Measurements from ENCODE around the gene GOLGA8S. TPM values are rescaled to one million over a fixed set of nuclear protein-coding genes. Genes with fewer than 3 reads are reported as not detected.
"Not testable (repeated sequence)": the region's sequence is repeated elsewhere in the genome, so short reads cannot be mapped to it uniquely, and the experiment has no call there.

The GOLGA8S gene, protein sequence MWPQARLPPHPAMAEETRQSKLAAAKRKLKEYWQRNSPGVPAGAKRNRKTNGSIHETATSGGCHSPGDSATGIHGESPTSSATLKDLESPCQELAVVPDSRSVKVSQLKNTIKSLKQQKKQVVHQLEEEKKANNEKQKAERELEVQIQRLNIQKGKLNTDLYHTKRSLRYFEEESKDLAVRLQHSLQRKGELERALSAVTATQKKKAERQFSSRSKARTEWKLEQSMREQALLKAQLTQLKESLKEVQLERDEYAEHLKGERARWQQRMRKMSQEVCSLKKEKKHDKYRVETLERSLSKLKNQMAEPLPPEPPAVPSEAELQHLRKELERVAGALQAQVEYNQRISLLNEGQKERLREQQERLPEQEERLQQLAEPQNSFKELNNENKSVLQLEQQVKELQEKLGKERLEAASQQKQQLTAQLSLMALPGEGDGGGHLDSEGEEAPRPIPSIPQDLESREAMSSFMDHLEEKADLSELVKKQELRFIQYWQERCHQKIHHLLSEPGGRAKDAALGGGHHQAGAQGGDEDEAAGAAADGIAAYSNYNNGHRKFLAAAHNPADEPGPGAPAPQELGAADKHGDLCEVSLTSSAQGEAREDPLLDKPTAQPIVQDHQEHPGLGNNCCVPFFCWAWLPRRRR
- 1 to 10 TPM in 1 of 3 donors, under 1 TPM in 2; 0.79 to 2.1 (median 0.86) TPM for polyA plus RNA-seq (ENCODE audit: insufficient read length in 3 of 3)
- long read RNA-seq, donor 1 = 0 reads
- long read RNA-seq, donor 2 = 0 reads
- long read RNA-seq, donor 3 = 0 reads
- long read RNA-seq, donor 4 = 0 reads
- long read RNA-seq, donor 5 = 0 reads
- long read RNA-seq, donor 6 = 0 reads
- long read RNA-seq, donor 7 = 0 reads
- long read RNA-seq, donor 8 = 0 reads
- long read RNA-seq, donor 9 = 0 reads
- long read RNA-seq, donor 10 = 0 reads
- long read RNA-seq, donor 11 = 0 reads
- long read RNA-seq, donor 12 = 0 reads
- long read RNA-seq, donor 13 = 0 reads
- long read RNA-seq, donor 14 = 0 reads
- long read RNA-seq, donor 15 = 0 reads
- long read RNA-seq, donor 16 = 0 reads

DNA sequence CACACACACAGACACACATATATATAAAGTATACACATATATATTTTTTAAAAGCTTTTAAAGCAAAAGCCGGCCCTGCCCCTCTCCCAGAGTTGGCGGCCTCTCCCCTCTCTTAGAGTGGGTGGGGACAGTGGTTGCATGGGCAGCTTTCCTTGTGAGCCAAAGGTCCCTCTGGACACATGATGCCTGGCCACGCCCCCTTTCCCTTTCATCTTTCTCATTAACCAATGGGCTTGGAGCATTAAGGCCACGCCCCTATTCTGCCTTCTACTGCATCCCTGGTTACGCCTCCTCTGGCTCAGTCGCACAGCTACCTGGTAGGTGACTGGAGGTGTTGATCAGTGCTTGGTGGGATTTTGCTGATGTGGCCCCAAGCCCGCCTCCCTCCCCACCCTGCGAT, at the start of gene GOLGA8S:
GOLGA8S (plus strand) TSS at position 301 of the 400 bp plus-strand sequence; CDS start at position 363, 62 bp downstream.
- not testable (repeated sequence) for DNase-seq (ENCODE audit: extremely low read depth in 1 of 11, low read depth in 9 of 11, low spot score in 4 of 11)

DNA sequence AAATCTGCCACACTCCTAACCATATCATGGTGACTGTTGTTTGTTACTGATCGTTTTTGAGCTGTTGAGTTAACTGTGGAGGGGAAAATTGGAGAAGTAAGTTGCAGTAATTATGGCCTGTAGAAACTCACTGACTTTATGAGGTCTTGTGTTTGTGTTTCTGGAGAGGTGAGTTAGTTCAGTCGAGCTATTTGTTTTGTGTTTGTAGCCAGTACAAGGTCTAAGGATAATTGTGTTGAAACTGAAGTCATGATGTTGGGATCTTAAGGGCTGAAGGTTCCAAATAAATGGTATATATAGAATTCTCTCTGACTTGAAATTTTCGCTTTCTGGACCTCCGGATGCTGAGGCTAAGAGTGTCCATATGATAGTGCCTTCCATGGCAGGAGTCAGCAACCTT, 49.7 kb upstream of the GOLGA8S start:
- not testable (repeated sequence) for DNase-seq (ENCODE audit: extremely low read depth in 1 of 11, low read depth in 9 of 11, low spot score in 4 of 11)

DNA sequence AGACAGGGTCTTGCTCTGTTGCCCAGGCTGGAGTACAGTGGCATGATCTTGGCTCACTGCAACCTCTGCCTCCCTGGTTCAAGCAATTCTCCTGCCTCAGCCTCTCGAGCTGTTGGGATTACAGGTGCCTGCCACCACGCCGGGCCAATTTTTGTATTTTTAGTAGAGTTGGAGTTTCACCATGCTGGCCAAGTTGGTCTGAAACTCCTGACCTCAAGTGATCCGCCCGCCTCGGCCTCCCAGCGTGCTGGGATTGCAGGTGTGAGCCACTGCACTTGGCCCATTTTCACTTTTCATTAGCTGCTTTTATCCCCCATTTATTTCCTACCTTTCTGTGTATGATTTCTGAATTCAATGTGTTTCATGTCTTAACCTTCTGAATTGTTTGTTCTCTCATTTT, 48.6 kb upstream of the GOLGA8S start:
- not testable (repeated sequence) for DNase-seq (ENCODE audit: extremely low read depth in 1 of 11, low read depth in 9 of 11, low spot score in 4 of 11)

DNA sequence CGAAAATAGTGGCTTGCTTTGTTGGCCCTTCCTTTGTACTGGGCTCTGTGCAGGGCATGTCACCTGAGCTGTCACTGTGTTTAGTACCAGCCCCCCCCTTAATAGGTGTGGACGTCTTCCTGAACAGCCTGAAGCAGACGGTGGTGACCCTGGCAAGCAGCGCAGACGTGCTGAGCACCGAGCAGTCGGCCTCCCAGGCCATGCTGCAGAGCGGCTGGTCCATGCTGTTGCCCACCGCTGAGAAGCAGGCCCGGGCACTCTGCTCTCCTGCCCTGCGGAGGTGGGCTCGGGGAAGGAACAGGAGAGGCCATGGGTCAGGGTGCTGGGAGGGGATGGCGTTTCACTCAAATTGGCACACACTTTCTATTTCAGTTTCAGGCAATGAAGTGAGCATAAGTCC, 43.3 kb upstream of the GOLGA8S start:
- not testable (repeated sequence) for DNase-seq (ENCODE audit: extremely low read depth in 1 of 11, low read depth in 9 of 11, low spot score in 4 of 11)

DNA sequence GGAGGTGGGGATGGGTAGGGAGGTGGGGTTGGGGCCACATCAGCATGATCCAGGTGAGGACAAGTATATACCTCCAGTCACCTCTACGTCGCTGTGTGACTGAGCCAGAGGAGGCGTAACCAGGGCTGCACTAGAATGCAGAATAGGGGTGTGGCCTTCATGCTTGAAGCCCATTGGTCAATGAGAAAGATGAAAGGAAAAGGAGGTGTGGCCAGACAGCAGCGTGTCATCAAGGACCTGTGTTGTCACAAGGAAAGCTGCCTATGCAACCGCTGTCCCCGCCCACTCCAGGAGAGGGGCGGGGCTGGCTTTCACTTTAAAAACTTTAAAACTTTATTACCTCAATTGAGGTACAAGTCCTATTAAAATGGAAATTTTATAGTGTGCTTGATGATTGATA, 20.5 kb upstream of the GOLGA8S start, which contains the start of gene GOLGA6L26:
GOLGA6L26 (minus strand) TSS at position 101 of the 400 bp plus-strand sequence; CDS start at position 40, 61 bp downstream.
- not testable (repeated sequence) for DNase-seq (ENCODE audit: extremely low read depth in 1 of 11, low read depth in 9 of 11, low spot score in 4 of 11)

DNA sequence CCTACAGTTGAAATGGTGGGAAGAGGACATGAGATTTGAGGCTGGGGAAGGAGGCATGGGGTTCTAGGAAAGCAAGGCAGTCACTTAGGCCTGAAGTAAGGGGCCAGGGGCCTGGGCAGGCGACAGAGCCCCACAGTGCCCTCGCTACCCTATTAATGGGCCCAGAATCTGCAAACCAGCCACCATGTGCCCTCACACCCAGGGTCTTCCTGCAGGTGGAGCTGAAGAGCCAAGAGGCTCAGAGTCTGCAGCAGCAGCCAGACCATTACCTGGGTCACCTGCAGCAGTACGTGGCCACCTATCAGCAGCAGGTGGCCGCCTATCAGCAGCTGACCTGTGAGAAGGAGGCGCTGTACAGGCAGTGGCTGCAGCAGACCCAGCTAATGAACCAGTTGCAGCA, 8.1 kb downstream of the GOLGA8S start:
- not testable (repeated sequence) for DNase-seq (ENCODE audit: extremely low read depth in 1 of 11, low read depth in 9 of 11, low spot score in 4 of 11)

DNA sequence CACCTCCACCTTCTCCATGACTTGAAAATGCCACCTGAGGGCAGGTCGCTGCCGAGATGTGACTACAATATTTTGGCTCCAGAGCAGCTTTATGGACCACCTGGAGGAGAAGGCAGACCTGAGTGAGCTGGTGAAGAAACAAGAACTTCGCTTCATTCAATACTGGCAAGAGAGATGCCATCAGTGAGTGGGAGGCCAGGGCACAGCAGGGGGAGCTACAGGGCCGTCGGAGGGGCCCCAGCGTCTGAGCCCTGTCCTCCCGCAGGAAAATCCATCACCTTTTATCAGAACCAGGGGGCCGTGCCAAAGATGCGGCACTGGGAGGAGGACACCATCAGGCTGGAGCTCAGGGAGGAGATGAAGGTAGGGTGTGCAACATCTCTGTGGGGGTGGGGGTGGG, 9.7 kb downstream of the GOLGA8S start:
- DNase-seq (ENCODE audit: extremely low read depth in 1 of 11, low read depth in 9 of 11, low spot score in 4 of 11) = not testable (repeated sequence)

DNA sequence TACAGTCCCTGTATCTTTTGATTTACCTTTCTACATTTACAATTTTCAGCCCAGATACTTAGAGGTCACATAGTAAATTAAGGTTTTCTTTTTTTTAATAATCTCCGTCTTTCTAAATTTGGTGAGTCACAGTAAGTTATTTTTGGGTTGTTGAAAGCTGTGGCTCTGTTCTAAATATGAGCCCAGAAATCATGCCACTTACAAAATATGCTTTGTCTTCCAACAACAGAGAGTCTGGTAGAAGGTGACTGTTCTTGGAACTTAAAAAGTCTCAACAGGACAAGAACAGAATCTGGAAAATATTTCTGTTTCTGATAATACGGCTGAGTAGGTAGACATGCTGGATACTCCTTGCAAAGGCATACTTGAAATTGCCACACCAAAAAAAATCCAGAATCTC, 16.0 kb downstream of the GOLGA8S start:
- no peak for DNase-seq (ENCODE audit: extremely low read depth in 1 of 11, low read depth in 9 of 11, low spot score in 4 of 11)

DNA sequence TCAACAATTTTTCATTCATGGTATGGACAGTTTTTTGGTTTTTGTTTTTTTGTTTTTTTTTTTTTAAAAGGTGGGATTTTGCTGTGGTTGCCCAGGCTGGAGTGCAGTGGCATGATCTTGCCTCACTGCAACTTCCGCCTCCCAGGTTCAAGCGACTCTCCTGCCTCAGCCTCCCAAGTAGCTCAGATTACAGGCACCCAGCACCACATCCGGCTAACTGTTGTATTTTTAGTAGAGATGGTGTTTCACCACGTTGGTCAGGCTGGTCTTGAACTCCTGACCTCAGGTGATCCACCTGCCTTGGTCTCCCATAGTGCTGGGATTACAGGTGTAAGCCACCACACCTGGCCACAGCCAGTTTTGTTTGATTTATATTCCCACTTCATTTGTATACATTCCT, 16.6 kb downstream of the GOLGA8S start:
- not testable (repeated sequence) for DNase-seq (ENCODE audit: extremely low read depth in 1 of 11, low read depth in 9 of 11, low spot score in 4 of 11)

DNA sequence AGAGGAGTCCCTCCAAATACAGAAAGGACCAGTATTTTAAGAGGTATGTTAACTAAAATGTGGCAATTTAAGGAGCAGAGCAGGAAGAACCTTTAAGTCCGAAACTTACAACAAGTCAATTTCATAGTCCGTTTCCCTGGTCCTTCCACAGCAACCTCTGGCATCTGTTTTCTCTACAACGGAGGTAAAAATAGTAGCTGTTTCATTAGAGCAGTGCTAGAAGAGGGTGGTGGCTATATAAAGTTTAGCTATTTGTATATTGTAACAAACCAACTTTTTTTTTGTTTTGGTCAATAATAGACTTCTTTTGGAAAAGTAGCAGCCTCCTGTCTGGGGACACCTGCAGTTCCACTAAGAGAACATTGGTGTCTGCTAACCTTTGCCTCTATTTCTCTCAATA, 17.3 kb downstream of the GOLGA8S start:
- not testable (repeated sequence) for DNase-seq (ENCODE audit: extremely low read depth in 1 of 11, low read depth in 9 of 11, low spot score in 4 of 11)

DNA sequence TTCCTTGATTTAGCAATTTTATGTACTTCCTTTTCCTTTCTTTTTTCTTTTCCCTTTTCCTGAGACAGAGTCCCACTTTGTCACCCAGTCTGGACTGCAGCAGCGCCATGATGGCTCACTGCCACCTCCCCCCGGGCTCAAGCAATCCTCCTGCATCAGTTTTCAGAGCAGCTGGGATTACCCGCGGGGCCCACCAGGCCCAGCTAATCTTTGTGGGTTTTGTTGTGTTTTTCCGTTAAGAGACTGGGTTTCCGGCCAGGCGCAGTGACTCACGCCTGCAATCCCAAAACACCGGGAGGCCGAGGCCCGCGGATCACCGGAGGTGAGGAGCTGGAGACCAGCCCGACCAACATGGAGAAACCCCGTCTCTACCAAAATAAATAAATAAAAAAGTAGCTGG, 17.7 kb downstream of the GOLGA8S start:
- no peak for DNase-seq (ENCODE audit: extremely low read depth in 1 of 11, low read depth in 9 of 11, low spot score in 4 of 11)

DNA sequence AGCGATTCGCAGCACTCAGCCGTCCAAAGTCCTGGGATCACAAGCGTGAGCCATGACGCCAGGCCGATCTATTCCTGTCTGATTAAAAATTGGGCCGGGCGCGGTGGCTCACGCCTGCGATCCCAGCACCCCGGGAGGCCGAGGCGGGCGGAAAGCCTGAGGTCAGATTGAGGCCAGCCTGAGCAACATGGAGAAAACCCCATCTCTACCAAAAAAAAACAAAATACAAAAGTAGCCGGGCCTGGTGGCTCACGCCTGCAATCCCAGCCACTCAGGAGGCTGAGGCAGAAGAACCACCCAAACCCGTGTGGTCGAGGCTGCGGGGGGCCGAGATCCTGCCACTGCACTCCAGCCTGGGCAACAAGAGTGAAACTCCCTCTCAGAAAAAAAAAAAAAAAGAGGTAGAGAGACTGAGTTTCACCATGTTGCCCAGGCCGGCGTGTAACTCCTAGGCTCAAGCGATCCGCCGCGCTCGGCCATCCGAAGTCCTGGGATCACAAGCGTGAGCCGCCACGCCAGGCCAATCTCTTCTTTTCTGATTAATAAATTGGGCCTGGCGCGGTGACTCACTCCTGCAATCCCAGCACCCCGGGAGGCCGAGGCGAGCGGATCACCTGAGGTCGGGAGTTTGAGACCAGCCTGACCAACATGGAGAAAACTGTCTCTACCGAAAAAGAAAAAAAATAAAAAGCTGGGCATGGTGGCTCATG, 18.5 kb downstream of the GOLGA8S start:
- DNase-seq (ENCODE audit: extremely low read depth in 1 of 11, low read depth in 9 of 11, low spot score in 4 of 11) = not testable (repeated sequence)

DNA sequence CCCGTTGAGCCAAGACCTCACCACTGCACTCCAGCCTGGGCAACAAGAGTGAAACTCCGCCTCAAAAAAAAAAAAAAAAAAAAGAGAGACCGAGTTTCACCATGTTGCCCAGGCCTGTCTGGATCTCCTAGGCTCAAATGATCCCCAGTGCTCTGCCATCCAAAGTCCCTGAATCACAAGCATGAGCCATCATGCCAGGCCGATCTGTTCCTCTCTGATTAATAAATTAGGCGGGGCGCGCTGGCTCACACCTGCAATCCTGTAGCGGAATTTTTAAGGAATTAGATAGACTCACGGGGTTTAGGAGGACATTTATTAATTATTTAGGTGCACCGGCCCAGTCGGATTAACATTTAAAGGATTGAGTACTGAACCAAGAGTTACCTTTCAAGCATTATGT, 19.7 kb downstream of the GOLGA8S start:
- DNase-seq (ENCODE audit: extremely low read depth in 1 of 11, low read depth in 9 of 11, low spot score in 4 of 11) = not testable (repeated sequence)

DNA sequence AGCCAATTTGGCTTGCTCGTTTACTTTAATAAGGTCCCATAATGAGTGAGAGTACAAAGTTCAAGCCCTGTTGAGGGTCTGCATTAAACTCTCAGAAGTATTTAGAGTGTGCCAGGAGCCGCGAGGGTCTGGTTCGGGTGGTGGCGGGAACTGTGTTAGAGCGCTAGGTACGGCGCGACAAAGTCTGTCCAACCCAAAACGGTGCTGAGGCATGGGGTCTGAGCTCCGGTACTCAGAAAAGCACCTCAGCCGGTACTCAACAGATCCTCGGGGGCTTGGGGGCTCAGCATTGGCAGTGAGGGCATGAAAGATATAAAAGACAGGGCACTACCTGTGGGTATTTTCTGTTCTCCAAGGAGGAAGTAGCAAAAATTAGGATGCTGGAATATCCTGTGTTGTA, 24.4 kb downstream of the GOLGA8S start:
- not testable (repeated sequence) for DNase-seq (ENCODE audit: extremely low read depth in 1 of 11, low read depth in 9 of 11, low spot score in 4 of 11)

DNA sequence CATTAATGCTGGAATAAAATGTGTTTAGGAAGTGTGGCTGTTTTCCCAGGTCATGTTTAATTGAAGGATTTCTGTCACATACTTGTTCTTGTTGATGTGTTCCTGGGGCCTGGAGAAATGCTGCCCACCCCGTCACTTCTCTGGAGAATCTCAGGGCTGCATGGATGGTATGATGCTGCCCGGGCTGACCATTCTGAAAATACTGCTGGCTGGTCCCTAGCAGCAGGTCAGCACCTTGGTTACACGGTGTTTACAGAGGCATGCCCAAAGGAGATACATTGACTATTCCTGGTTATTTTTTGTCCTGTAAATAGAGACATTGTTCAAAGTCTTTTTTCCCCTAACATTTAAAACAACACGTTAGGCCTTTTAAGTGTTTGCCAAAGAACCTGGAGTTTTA, 26.2 kb downstream of the GOLGA8S start:
- not testable (repeated sequence) for DNase-seq (ENCODE audit: extremely low read depth in 1 of 11, low read depth in 9 of 11, low spot score in 4 of 11)

DNA sequence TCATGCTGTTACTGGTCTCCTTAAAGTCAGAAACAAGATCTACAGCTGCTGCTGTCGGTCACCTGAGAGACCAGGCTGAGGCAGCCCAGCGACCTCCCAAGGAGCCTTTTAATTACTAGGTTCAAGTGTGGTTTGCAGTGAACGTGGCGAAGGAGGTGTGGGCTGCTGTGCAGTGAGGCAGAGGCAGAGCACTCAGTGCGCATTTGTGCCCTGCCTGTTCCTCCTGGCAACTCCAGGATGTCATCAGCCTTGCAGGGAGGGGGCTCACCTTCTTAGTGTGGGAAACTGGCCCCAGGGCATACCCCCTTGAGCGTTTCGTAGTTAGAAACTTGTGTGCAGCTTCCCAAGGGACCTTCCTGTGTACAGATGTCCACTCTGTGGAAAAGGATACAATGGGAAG, 26.6 kb downstream of the GOLGA8S start:
- DNase-seq (ENCODE audit: extremely low read depth in 1 of 11, low read depth in 9 of 11, low spot score in 4 of 11) = not testable (repeated sequence)

DNA sequence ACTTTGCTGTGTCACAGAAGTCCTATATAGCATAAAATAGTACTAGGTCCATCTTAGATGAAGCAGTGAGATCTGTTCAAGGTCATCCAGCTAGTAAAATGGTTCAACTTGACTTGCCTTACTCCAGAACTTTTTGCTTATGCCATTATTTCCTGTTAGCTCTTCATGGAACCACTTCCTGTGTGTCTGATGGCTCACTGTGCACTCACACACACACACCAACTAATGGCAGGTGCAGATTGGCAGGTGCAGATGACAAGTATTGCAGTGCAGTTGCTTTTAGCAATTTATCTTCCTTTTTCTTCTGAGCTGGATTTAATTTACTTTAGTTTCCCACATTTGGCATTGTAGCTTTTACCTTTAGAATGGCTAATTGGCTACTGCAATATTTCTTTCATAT, 29.8 kb downstream of the GOLGA8S start:
- no peak for DNase-seq (ENCODE audit: extremely low read depth in 1 of 11, low read depth in 9 of 11, low spot score in 4 of 11)

DNA sequence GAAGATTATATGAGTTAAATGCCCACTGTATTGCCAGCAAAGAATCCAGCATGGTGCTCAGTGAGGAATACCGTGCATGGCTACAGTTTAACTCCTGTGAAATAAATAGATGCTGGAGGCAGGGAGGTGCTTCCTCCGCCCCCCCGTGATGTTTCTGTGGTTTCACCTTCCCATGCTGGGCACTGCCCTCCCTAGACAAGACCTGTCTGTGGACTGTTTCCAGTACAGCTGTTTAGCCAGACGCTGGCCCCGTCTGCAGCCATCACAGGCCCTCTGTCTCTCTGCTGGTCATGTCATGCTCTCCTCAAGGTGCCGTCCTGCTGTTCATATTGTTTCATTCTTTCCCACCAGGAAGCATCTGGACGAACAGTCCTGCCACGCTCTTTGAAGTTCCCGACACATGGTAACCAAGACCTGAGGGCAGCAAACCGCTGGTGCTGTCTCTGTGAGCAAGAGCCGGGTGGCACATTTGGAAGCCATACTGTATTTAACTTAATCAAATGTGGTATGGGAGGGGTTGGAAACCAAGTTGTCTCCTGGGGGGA, 31.4 kb downstream of the GOLGA8S start:
- no peak for DNase-seq (ENCODE audit: extremely low read depth in 1 of 11, low read depth in 9 of 11, low spot score in 4 of 11)
